Body of pancreas (tissue), 4 donors: ENCODE results near the gene NMRAL1.

Experiments used
- CTCF ChIP-seq, 7 experiments: fragments of 450-650 bp in 4 of 7; fragments of 200-600 bp in 3 of 7; sonication (generic) in 3 of 7; IDR thresholded peaks; one replicate each; pipeline ENCODE4 v1.5.1; 2016 to 2019; ENCODE audit warnings: antibody characterized with exemption in 7 of 7
- POLR2A ChIP-seq, 3 donors: fragments of 450-650 bp; IDR thresholded peaks; one replicate each; pipeline ENCODE4 v1.6.1; 2016; ENCODE audit warnings: antibody characterized with exemption in 3 of 3, mild to moderate bottlenecking in 2 of 3

GRCh38 chr16:4433228-4433627 lies 41.2 kb downstream of the NMRAL1 start:
- TF ChIP-seq CTCF (IDR thresholded peaks at IDR 0.05) = no peak
- no peak for TF ChIP-seq POLR2A (IDR thresholded peaks at IDR 0.05)
